Activated CD8-positive, alpha-beta T cell treated with anti-CD3 and anti-CD28 coated beads for 36 hours (primary cell): ENCODE data around the gene SPART. TPM values are rescaled to one million over a fixed set of nuclear protein-coding genes. Genes with fewer than 3 reads are reported as not detected.
"Not testable (repeated sequence)": the region's sequence is repeated elsewhere in the genome, so short reads cannot be mapped to it uniquely, and the experiment has no call there.

Experiments used
- ATAC-seq: fragments of 200-7000 bp; cut with Tn5 transposase; one replicate; pipeline ENCODE4 v1.10.0; 2021; ENCODE audit warnings: mild to moderate bottlenecking, moderate library complexity
- CTCF ChIA-PET: fragments of 350-600 bp; sonication (Branson Sonifier 250); formaldehyde crosslinking; loops from one replicate; lab custom pipeline; 2021; ENCODE audit warnings: antibody characterized with exemption; lab: Charles Lee
- POLR2A ChIA-PET: fragments of 350-600 bp; sonication (Branson Sonifier 250); formaldehyde crosslinking; loops from one replicate; lab custom pipeline; 2021; ENCODE audit warnings: antibody characterized with exemption; lab: Charles Lee
- DNase-seq: peaks from one replicate; pipeline ENCODE4 v3.0.0-alpha.2; 2020
- H3K27ac Mint-ChIP-seq: one replicate; pipeline ENCODE4 v1.8.0; 2021; ENCODE audit warnings: mild to moderate bottlenecking, mixed read lengths
- H3K27me3 Mint-ChIP-seq: one replicate; pipeline ENCODE4 v1.8.0; 2021; ENCODE audit warnings: mixed read lengths
- H3K36me3 Mint-ChIP-seq: one replicate; pipeline ENCODE4 v1.8.0; 2021; ENCODE audit warnings: low read depth, mixed read lengths
- H3K4me1 Mint-ChIP-seq: one replicate; pipeline ENCODE4 v1.8.0; 2021; ENCODE audit warnings: low read depth, mixed read lengths
- H3K4me3 Mint-ChIP-seq: one replicate; pipeline ENCODE4 v1.8.0; 2021; ENCODE audit warnings: mild to moderate bottlenecking, moderate library complexity, mixed read lengths
- H3K9me3 Mint-ChIP-seq: one replicate; pipeline ENCODE4 v1.8.0; 2021; ENCODE audit warnings: mixed read lengths
- intact Hi-C: fragments of 100-400 bp; cut with micrococcal nuclease; formaldehyde crosslinking; loops from one replicate; pipeline ENCODE4 v1.10.0; 2022
- total RNA-seq, 2 experiments: library from RNA; stranded (reverse); gene quantifications; one replicate each; pipeline ENCODE4 v1.2.3, GENCODE V29; 2021
- TF ChIP-seq, protein P1 (sequence below): fragments of 200-600 bp; IDR thresholded peaks from one replicate; pipeline ENCODE4 v1.8.0; 2022; ENCODE audit warnings: antibody characterized with exemption, mild to moderate bottlenecking

Gene SPART
- total RNA-seq, 2 experiments from 2014 or later = 16.0 to 16.4 TPM

DNA sequence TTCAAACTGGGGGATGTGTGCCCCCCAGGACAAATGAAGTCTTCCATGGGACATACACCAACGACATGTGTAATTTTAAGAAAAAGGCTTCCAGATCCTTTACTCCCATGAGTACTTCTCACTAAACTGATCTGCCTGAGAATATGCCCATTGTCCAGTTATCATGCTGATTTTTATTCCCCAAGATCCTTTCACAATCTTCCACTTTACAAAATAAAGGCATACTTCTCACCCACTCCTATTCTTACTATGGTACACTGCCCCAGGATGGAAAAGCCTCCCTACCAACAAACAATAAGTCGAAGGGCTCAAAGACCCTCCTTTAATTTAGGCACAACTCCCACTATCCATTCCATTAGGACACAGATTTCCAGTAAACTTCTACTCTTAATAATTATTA, 3.5 kb downstream of the SPART start:
- H3K36me3 Mint-ChIP-seq = no peaks in the 10 kb centered on the region
- no peak for DNase-seq
- no peak overlapping the region for H3K27ac Mint-ChIP-seq
- POLR2A ChIA-PET = no interaction called here
- TF ChIP-seq, protein P1, sequence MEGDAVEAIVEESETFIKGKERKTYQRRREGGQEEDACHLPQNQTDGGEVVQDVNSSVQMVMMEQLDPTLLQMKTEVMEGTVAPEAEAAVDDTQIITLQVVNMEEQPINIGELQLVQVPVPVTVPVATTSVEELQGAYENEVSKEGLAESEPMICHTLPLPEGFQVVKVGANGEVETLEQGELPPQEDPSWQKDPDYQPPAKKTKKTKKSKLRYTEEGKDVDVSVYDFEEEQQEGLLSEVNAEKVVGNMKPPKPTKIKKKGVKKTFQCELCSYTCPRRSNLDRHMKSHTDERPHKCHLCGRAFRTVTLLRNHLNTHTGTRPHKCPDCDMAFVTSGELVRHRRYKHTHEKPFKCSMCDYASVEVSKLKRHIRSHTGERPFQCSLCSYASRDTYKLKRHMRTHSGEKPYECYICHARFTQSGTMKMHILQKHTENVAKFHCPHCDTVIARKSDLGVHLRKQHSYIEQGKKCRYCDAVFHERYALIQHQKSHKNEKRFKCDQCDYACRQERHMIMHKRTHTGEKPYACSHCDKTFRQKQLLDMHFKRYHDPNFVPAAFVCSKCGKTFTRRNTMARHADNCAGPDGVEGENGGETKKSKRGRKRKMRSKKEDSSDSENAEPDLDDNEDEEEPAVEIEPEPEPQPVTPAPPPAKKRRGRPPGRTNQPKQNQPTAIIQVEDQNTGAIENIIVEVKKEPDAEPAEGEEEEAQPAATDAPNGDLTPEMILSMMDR = no peak
- H3K27me3 Mint-ChIP-seq = no peaks in the 10 kb centered on the region
- peaks cover 31% of the 10 kb centered on the region for H3K4me1 Mint-ChIP-seq
- CTCF ChIA-PET = no interaction called here
- no peaks in the 10 kb centered on the region for H3K9me3 Mint-ChIP-seq
- intact Hi-C loops = loop anchor here (10.0 kb wide), 1 partner anchor 392 kb away; no protein-coding TSS in a partner anchor
- H3K4me3 Mint-ChIP-seq = no peak overlapping the region
- ATAC-seq = no peak

DNA sequence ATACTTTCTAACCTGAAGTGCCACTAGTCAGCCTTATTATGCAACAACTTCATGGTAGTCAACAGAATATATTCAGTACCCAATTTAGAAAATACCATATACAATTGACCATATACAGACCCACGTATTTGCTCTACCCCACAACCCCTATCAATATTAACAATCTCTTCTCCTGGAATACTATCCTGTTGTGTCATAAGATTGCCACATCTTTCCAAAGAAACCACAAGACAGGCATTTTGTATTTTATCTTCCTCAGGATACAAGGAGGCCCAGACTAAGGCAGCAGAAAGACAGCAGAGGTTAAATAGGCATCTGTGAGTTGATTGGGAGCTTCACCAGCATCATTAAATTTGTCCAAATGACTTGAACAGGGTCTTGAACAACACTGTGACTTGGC, 4.5 kb downstream of the SPART start:
- TF ChIP-seq, protein P1 = no peak
- H3K9me3 Mint-ChIP-seq = no peaks in the 10 kb centered on the region
- H3K4me1 Mint-ChIP-seq = peaks cover 36% of the 10 kb centered on the region
- H3K27me3 Mint-ChIP-seq = no peaks in the 10 kb centered on the region
- DNase-seq = no peak
- peaks cover 2% of the 10 kb centered on the region for H3K36me3 Mint-ChIP-seq
- no peak overlapping the region for H3K4me3 Mint-ChIP-seq
- intact Hi-C loops = loop anchor here (10.0 kb wide), 1 partner anchor 393 kb away; no protein-coding TSS in a partner anchor
- H3K27ac Mint-ChIP-seq = no peak overlapping the region
- ATAC-seq = no peak
- CTCF ChIA-PET = no interaction called here
- POLR2A ChIA-PET = no interaction called here

DNA sequence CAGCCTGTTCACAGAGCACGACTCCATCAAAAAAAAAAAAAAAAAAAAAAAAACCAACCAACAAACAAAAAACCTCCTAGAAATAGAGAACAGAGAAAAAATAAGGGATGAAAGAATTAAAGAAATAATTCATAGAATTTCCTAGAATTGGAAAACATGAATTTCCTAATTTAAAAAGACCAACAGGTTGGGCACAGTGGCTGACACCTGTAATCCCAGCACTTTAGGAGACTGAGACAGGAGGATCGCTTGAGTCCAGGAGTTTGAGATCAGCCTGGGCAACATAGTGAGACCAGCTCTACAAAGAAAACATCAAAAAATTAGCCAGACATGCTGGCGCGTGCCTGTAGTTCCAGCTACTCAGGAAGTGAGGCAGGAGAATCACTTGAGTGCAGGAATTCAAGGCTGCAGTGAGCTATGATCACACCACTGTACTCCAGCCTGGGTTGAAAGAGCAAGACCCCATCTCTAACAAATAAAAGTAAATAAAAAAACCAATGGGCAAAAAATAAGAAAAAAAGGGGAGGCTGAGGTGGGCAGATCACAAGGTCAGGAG, 6.5 kb downstream of the SPART start:
- Mint-ChIP-seq H3K4me1 (peaks cover 44% of the 10 kb centered on the region), H3K9me3 (no peaks in the 10 kb centered on the region), H3K4me3 (no peak overlapping the region), H3K27me3 (no peaks in the 10 kb centered on the region), H3K27ac (no peak overlapping the region), H3K36me3 (peaks cover 2% of the 10 kb centered on the region)
- TF ChIP-seq, protein P1 = no peak
- DNase-seq (no peak), ATAC-seq (no peak)
- intact Hi-C loops = loop anchor here (10.0 kb wide), 1 partner anchor 395 kb away; no protein-coding TSS in a partner anchor
- CTCF ChIA-PET = interaction anchor here (1.3 kb wide), 1 partner anchor 396 kb away, joined by 4 read pairs; no protein-coding TSS in a partner anchor
- POLR2A ChIA-PET = no interaction called here

DNA sequence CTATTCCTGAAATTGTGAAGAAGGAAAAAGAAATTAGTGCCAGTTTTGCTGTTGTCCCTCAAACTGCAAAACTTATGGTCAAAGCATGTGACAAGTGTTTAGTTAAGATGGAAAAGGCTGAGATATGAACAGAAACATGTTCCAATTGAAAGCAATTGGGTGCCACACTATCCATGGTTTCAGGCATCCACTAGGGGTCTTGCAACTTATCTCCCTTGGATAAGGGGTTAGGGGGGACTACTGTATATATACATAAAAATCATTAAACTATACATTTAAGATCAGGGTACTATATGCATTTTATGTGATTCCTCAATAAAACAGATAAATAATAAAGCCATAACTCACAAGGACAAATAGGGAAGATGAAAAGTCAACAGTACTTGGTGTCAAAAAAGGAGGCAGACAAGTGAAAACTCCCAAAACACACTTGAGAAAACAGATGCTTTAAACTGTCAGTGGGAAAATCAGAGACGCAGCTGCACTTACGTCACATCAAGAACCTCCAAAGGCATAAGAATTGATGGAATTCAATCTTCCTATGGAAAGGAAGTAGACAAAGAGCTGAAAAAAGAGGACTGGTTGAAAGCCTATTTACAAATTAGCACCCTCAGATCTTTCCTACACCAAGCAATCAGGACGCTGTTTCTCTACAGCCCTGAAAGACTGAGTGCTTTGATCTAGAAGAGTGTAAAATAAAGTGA, 8.1 kb downstream of the SPART start:
- Mint-ChIP-seq H3K4me1 (peaks cover 42% of the 10 kb centered on the region), H3K9me3 (no peaks in the 10 kb centered on the region), H3K27me3 (no peaks in the 10 kb centered on the region), H3K27ac (no peak overlapping the region), H3K4me3 (no peak overlapping the region), H3K36me3 (peaks cover 4% of the 10 kb centered on the region)
- ChIA-PET POLR2A (no interaction called here), CTCF (interaction anchor here (1.0 kb wide), 1 partner anchor 9 kb away, joined by 4 read pairs; no protein-coding TSS in a partner anchor)
- ATAC-seq = no peak
- no peak for DNase-seq
- TF ChIP-seq, protein P1 = no peak
- intact Hi-C loops = no loop called here

DNA sequence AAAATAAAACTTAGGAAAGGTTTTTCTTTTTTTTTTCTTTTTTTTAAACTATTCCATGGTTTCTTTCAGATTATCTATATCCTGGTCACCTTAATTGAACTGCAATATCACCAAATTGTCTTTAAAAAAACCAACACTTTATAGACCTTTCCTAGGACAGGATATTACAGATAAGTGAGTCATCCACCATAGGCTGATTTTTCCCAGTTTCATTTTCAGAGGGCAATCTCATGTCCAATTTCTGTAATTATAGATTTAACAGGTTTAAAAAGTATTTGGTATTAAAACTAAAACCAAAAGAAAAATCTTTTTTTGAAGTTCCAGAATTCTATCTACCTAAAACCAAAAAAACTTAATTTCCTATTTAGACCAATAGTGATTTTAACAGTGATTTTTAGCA, 13.2 kb downstream of the SPART start:
- H3K4me1 Mint-ChIP-seq = peaks cover 35% of the 10 kb centered on the region
- no peak overlapping the region for H3K27ac Mint-ChIP-seq
- ATAC-seq = no peak
- CTCF ChIA-PET = interaction anchor here (1.0 to 1.3 kb wide), 2 partner anchors 14 to 51 kb away, joined by 3 to 4 read pairs; no protein-coding TSS in a partner anchor
- POLR2A ChIA-PET = no interaction called here
- H3K36me3 Mint-ChIP-seq = peaks cover 13% of the 10 kb centered on the region
- no peak for DNase-seq
- intact Hi-C loops = no loop called here
- TF ChIP-seq, protein P1 = no peak
- no peaks in the 10 kb centered on the region for H3K27me3 Mint-ChIP-seq
- no peaks in the 10 kb centered on the region for H3K9me3 Mint-ChIP-seq
- no peak overlapping the region for H3K4me3 Mint-ChIP-seq

DNA sequence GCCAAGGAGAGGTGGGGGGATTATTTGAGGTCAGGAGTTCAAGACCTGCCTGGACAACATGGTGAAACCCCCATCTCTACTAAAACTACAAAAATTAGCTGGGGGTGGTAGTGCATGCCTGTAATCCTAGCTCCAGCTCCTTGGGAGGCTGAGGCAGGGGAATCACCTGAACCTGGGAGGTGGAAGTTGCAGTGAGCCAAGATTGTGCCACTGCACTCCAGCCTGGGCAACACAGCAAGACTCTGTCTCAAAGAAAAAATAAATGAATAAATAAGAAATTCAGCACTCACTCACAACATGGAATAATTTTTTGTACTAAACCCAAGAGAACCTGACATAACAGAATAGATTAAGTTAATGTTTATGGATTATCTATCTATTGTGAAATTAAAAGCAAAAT, 13.9 kb downstream of the SPART start:
- ATAC-seq, DNase-seq, H3K4me3 Mint-ChIP-seq, H3K27me3 Mint-ChIP-seq, H3K9me3 Mint-ChIP-seq, intact Hi-C loops, H3K27ac Mint-ChIP-seq: not testable (repeated sequence)
- Mint-ChIP-seq H3K4me1 (peaks cover 28% of the 10 kb centered on the region), H3K36me3 (peaks cover 13% of the 10 kb centered on the region)
- CTCF ChIA-PET = interaction anchor here (1.0 to 1.3 kb wide), 2 partner anchors 15 to 50 kb away, joined by 3 to 4 read pairs; no protein-coding TSS in a partner anchor
- POLR2A ChIA-PET = interaction anchor here (1.5 kb wide), 1 partner anchor 13 kb away, joined by 5 read pairs; no protein-coding TSS in a partner anchor
